Gastroesophageal sphincter (tissue), 3 donors: ENCODE data around the gene TMPRSS11A.

Experiments
- EP300 ChIP-seq: sonication (generic); formaldehyde crosslinking; IDR thresholded peaks from one replicate; pipeline ENCODE4 v1.6.1; 2017; ENCODE audit warnings: antibody characterized with exemption, mild to moderate bottlenecking
- POLR2AphosphoS5 ChIP-seq: sonication (generic); formaldehyde crosslinking; IDR thresholded peaks from one replicate; pipeline ENCODE4 v1.6.1; 2017; ENCODE audit warnings: antibody characterized with exemption
- TF ChIP-seq, protein P1 (sequence below), 4 experiments: fragments of 200-600 bp in 2 of 4; fragments of 450-650 bp in 2 of 4; sonication (generic) in 1 of 4; IDR thresholded peaks; one replicate each; pipeline ENCODE4 v1.5.1; 2017 to 2019; ENCODE audit warnings: antibody characterized with exemption in 4 of 4, mild to moderate bottlenecking in 2 of 4, moderate library complexity in 2 of 4

- TF ChIP-seq, protein P1, sequence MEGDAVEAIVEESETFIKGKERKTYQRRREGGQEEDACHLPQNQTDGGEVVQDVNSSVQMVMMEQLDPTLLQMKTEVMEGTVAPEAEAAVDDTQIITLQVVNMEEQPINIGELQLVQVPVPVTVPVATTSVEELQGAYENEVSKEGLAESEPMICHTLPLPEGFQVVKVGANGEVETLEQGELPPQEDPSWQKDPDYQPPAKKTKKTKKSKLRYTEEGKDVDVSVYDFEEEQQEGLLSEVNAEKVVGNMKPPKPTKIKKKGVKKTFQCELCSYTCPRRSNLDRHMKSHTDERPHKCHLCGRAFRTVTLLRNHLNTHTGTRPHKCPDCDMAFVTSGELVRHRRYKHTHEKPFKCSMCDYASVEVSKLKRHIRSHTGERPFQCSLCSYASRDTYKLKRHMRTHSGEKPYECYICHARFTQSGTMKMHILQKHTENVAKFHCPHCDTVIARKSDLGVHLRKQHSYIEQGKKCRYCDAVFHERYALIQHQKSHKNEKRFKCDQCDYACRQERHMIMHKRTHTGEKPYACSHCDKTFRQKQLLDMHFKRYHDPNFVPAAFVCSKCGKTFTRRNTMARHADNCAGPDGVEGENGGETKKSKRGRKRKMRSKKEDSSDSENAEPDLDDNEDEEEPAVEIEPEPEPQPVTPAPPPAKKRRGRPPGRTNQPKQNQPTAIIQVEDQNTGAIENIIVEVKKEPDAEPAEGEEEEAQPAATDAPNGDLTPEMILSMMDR (IDR thresholded peaks at IDR 0.05) = no peak
- no peak for TF ChIP-seq EP300
- TF ChIP-seq POLR2AphosphoS5 = no peak
Observed at GRCh38 chr4:67926485-67926884, 36.8 kb downstream of the TMPRSS11A start.
